K562 (cell line): ENCODE measurements around the gene SYTL5. TPM values are rescaled to one million over a fixed set of nuclear protein-coding genes. Genes with fewer than 3 reads are reported as not detected.

Source experiments
- EP400 ChIP-seq: fragments of 450-650 bp; IDR thresholded peaks from 2 replicates; pipeline ENCODE4 v1.6.1; 2017; ENCODE audit warnings: antibody characterized with exemption, mild to moderate bottlenecking, moderate library complexity
- ID3 ChIP-seq, 2 experiments: fragments of 250-450 bp in 1 of 2; fragments of 450-650 bp in 1 of 2; sonication (Bioruptor Pico) in 1 of 2; IDR thresholded peaks; 2 replicates each; pipeline versions ENCODE4 v1.6.1 to v1.8.0; 2016 to 2021; ENCODE audit warnings: mild to moderate bottlenecking in 2 of 2, moderate library complexity in 2 of 2, missing compliant biosample characterization in 1 of 2, missing genetic modification characterization in 1 of 2
- MED1 ChIP-seq: sonication (generic); formaldehyde crosslinking; IDR thresholded peaks from 2 replicates; pipeline ENCODE4 v1.8.1; 2023; ENCODE audit warnings: missing genetic modification reagents, borderline replicate concordance
- SNRNP70 ChIP-seq: fragments of 200-400 bp; formaldehyde crosslinking; optimal IDR thresholded peaks from 2 replicates; pipeline ENCODE3; 2017; ENCODE audit warnings: low read depth, low read length
- SRSF9 ChIP-seq: fragments of 200-400 bp; formaldehyde crosslinking; IDR thresholded peaks from 2 replicates; pipeline ENCODE4 v1.6.1; 2017; ENCODE audit warnings: low read depth, low read length, borderline replicate concordance
- polyA plus RNA-seq, 8 experiments: library from polyadenylated mRNA; depleted of rRNA in 4 of 8; stranded (reverse) in 5 of 8; unstranded in 3 of 8; fragments of >200 nt; fragmentation: Nextera tagmentation in 2 of 8; fragmentation: Illumina TruSeq in 1 of 8; extraction: Ambion mirVana in 2 of 8; extraction: Trizol in 1 of 8; gene quantifications; 2 replicates each; pipeline versions ENCODE4 v1.2.1 to v1.2.3, GENCODE V29; 2011 to 2014; ENCODE audit warnings: inconsistent platforms in 1 of 8, missing spikeins in 1 of 8
- total RNA-seq, 7 experiments: library from RNA; depleted of rRNA in 6 of 7; stranded (reverse); fragments of >200 nt in 6 of 7; fragmentation: Illumina TruSeq in 2 of 7; extraction: Trizol in 2 of 7; gene quantifications; 2 replicates each; pipeline versions ENCODE4 v1.2.1 to v1.2.3, GENCODE V29; 2011 to 2021; ENCODE audit warnings: low replicate concordance in 1 of 7
- TF ChIP-seq, protein P1 (sequence below), 2 experiments: fragments of 450-650 bp; IDR thresholded peaks; 2 replicates each; pipeline ENCODE4 v1.6.1; 2016; ENCODE audit warnings: mild to moderate bottlenecking in 2 of 2, borderline replicate concordance in 1 of 2, low read depth in 1 of 2, moderate library complexity in 1 of 2
- TF ChIP-seq, protein P2 (sequence below): fragments of 450-650 bp; IDR thresholded peaks from 2 replicates; pipeline ENCODE4 v1.6.1; 2018; ENCODE audit warnings: mild to moderate bottlenecking, low read depth; ENCODE audit not compliant: partially characterized antibody

SYTL5 gene
- total and polyA plus RNA-seq, 9 of the 15 experiments (the other 6 are each of a cell fraction or from before 2014, with no cell fraction given): 0.01 to 0.25 (median 0.09) TPM

DNA sequence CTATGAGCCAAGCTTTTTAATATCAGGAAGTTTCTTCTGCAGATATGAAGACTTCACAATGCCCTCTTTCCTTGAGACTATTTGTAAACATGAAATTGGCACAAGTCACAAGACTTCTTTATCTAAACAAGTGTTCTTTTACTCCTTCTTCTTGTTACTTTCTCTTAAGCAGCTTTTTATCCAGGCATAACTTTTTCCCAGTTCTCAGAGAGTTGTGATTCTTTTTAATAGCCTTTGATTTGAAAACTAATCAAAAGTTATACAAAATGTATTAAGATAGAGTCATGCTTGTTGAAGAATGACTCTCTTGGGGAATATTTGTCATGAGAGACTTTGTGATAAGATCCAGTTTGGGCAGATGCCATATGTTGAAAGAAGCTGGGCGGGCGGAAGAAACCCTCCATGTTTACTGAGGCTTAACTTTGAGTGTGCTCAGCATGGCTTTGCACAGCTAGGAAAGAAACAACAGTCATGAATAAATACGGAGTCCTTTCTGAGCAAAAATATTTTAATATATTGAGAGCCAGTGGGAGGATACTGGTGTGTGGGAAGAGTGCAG, 39.3 kb downstream of the SYTL5 start (continued):
- TF ChIP-seq, protein P1, sequence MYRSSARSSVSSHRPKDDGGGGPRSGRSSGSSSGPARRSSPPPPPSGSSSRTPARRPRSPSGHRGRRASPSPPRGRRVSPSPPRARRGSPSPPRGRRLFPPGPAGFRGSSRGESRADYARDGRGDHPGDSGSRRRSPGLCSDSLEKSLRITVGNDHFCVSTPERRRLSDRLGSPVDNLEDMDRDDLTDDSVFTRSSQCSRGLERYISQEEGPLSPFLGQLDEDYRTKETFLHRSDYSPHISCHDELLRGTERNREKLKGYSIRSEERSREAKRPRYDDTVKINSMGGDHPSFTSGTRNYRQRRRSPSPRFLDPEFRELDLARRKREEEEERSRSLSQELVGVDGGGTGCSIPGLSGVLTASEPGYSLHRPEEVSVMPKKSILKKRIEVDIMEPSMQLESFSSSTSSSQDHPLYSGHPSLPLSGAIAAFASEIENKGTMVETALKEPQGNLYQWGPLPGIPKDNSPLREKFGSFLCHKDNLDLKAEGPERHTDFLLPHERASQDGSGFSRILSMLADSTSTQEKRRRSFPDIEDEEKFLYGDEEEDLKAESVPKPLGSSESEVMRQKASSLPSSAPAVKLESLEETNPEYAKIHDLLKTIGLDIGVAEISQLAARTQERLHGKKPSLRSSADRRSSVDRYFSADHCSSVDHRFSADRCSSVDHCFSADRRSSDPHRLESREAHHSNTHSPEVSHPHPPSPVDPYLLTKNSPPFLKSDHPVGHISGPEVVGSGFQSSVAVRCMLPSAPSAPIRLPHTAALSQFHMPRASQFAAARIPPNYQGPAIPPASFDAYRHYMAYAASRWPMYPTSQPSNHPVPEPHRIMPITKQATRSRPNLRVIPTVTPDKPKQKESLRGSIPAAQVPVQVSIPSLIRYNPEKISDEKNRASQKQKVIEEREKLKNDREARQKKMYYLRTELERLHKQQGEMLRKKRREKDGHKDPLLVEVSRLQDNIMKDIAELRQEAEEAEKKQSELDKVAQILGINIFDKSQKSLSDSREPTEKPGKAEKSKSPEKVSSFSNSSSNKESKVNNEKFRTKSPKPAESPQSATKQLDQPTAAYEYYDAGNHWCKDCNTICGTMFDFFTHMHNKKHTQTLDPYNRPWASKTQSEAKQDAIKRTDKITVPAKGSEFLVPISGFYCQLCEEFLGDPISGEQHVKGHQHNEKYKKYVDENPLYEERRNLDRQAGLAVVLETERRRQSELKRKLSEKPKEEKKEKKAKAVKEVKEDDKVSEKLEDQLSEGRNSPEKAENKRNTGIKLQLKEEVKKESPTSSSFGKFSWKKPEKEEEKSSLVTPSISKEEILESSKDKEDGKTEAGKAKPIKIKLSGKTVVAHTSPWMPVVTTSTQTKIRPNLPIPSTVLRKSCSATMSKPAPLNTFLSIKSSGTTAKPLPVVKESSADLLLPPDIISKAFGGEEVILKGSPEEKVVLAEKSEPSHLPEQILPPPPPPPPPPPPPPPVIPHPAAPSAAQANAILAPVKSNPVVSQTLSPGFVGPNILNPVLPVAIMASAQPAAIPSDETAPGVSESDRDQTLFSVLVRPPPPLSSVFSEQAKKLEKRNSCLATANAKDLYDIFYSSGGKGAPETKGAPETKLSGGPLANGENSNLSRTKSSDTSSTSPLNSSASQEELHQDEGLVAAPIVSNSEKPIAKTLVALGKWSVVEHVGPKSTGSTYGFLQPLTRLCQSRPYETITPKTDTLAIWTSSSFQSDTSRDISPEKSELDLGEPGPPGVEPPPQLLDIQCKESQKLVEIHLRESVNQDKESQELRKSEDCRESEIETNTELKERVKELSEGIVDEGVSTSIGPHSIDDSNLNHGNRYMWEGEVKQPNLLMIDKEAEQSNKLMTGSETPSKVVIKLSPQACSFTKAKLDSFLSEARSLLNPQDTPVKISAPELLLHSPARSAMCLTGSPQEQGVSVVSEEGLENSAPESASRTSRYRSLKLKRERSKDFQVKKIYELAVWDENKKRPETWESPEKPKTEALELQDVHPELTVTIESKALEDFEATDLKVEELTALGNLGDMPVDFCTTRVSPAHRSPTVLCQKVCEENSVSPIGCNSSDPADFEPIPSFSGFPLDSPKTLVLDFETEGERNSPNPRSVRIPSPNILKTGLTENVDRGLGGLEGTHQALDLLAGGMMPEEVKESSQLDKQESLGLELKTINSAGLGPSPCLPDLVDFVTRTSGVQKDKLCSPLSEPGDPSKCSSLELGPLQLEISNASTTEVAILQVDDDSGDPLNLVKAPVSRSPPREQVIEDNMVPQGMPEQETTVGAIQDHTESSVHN (IDR thresholded peaks at IDR 0.05; ENCODE audit: borderline replicate concordance in 1 of 2, low read depth in 1 of 2): no peak
- TF ChIP-seq SNRNP70 (no peak), SRSF9 (no peak), MED1 (CRISPR knock-in tag) (no peak), EP400 (no peak), ID3 (CRISPR knock-in tag; IDR thresholded peaks at IDR 0.05) (no peak), ID3 (tag; IDR thresholded peaks at IDR 0.05) (no peak)
- TF ChIP-seq, protein P2, sequence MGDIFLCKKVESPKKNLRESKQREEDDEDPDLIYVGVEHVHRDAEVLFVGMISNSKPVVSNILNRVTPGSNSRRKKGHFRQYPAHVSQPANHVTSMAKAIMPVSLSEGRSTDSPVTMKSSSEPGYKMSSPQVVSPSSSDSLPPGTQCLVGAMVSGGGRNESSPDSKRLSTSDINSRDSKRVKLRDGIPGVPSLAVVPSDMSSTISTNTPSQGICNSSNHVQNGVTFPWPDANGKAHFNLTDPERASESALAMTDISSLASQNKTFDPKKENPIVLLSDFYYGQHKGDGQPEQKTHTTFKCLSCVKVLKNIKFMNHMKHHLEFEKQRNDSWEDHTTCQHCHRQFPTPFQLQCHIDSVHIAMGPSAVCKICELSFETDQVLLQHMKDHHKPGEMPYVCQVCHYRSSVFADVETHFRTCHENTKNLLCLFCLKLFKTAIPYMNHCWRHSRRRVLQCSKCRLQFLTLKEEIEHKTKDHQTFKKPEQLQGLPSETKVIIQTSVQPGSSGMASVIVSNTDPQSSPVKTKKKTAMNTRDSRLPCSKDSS: no peak
